Natural killer cell (primary cell): Measurements from ENCODE around the gene CCDC85A. TPM values are rescaled to one million over a fixed set of nuclear protein-coding genes. Genes with fewer than 3 reads are reported as not detected.

ENCODE experiments used
- ATAC-seq, 3 donors: fragments of 150-1000 bp in 2 of 3; fragments of 200-7000 bp in 1 of 3; cut with Tn5 transposase; 1 replicate in 1 of 3; 2 replicates in 2 of 3; pipeline ENCODE4 v1.10.0; 2021; ENCODE audit warnings: mild to moderate bottlenecking in 2 of 3, moderate library complexity in 2 of 3
- DNase-seq, 2 donors: peaks; one replicate each; pipeline versions ENCODE4 v3.0.0 to v3.0.0-alpha.2; 2013 to 2021; ENCODE audit warnings: mixed read lengths in 1 of 2
- H3K27ac ChIP-seq: one replicate; pipeline ENCODE4 v1.5.1; 2013; ENCODE audit warnings: mild to moderate bottlenecking, low read length
- H3K27me3 ChIP-seq: one replicate; pipeline ENCODE4 v1.6.1; 2013; ENCODE audit warnings: low read length; ENCODE audit not compliant: control insufficient read depth, insufficient read depth
- H3K36me3 ChIP-seq: one replicate; pipeline ENCODE4 v1.6.1; 2013; ENCODE audit warnings: low read length; ENCODE audit not compliant: control insufficient read depth, insufficient read depth
- H3K4me1 ChIP-seq: one replicate; pipeline ENCODE4 v1.6.1; 2013; ENCODE audit warnings: low read length; ENCODE audit not compliant: control insufficient read depth, insufficient read depth
- H3K4me3 ChIP-seq: one replicate; pipeline ENCODE4 v1.5.1; 2013; ENCODE audit warnings: low read length
- H3K9me3 ChIP-seq: one replicate; pipeline ENCODE4 v1.6.1; 2013; ENCODE audit warnings: low read length; ENCODE audit not compliant: control insufficient read depth, insufficient read depth
- H3K27ac Mint-ChIP-seq, 2 donors: one replicate each; pipeline ENCODE4 v1.8.0; 2022; ENCODE audit warnings: mild to moderate bottlenecking in 2 of 2, mixed read lengths in 2 of 2, moderate library complexity in 1 of 2
- H3K27me3 Mint-ChIP-seq, 2 donors: one replicate each; pipeline ENCODE4 v1.8.0; 2022; ENCODE audit warnings: low read depth in 2 of 2, mixed read lengths in 2 of 2
- H3K36me3 Mint-ChIP-seq: one replicate; pipeline ENCODE4 v1.8.0; 2022; ENCODE audit warnings: mixed read lengths
- H3K4me1 Mint-ChIP-seq, 2 donors: one replicate each; pipeline ENCODE4 v1.8.0; 2022; ENCODE audit warnings: mixed read lengths in 2 of 2
- H3K4me3 Mint-ChIP-seq: one replicate; pipeline ENCODE4 v1.8.0; 2022; ENCODE audit warnings: mild to moderate bottlenecking, moderate library complexity, mixed read lengths
- H3K9me3 Mint-ChIP-seq, 2 donors: one replicate each; pipeline ENCODE4 v1.8.0; 2022; ENCODE audit warnings: mixed read lengths in 2 of 2
- WGBS: methylation state at CpG from one replicate; pipeline ENCODE4 v1.1.7; 2013; ENCODE audit warnings: missing lambda C conversion rate; ENCODE audit not compliant: insufficient coverage; 5-methylcytosine and 5-hydroxymethylcytosine counted together
- intact Hi-C: fragments of 100-400 bp; cut with micrococcal nuclease; formaldehyde crosslinking; loops from one replicate; pipeline ENCODE4 v1.14.2; 2022
- total RNA-seq, 4 donors: library from RNA; stranded (reverse); fragments of 120-200 nt in 1 of 4; gene quantifications; one replicate each; pipeline versions ENCODE4 v1.2.3 to v1.2.4, GENCODE V29; 2013 to 2022
- TF ChIP-seq, protein P1 (sequence below): fragments of 200-600 bp; IDR thresholded peaks from one replicate; pipeline ENCODE4 v1.8.0; 2022; ENCODE audit warnings: antibody characterized with exemption

CCDC85A gene
- total RNA-seq, 3 donors from 2014 or later (not counting 1 experiment from before 2014, with no cell fraction given): not detected

DNA sequence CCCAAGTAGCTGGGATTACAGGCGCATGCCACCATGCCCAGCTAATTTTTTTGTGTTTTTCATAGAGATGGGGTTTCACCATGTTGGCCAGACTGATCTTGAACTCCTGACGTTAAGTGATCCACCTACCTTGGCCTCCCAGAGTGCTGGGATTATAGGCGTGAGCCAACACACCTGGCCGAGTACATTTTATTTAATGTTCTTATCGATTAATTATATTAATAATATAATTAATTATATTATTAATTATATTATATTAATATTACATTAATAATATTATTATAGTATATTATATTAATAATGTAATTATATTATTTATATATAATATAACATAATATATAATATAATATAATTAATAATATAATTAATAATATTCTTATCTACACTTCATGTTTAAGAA is 101.4 kb downstream of the CCDC85A start:
- TF ChIP-seq, protein P1, sequence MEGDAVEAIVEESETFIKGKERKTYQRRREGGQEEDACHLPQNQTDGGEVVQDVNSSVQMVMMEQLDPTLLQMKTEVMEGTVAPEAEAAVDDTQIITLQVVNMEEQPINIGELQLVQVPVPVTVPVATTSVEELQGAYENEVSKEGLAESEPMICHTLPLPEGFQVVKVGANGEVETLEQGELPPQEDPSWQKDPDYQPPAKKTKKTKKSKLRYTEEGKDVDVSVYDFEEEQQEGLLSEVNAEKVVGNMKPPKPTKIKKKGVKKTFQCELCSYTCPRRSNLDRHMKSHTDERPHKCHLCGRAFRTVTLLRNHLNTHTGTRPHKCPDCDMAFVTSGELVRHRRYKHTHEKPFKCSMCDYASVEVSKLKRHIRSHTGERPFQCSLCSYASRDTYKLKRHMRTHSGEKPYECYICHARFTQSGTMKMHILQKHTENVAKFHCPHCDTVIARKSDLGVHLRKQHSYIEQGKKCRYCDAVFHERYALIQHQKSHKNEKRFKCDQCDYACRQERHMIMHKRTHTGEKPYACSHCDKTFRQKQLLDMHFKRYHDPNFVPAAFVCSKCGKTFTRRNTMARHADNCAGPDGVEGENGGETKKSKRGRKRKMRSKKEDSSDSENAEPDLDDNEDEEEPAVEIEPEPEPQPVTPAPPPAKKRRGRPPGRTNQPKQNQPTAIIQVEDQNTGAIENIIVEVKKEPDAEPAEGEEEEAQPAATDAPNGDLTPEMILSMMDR: no peak
- H3K9me3 ChIP-seq: peaks cover 8% of the 10 kb centered on the region
- H3K9me3 Mint-ChIP-seq: peaks cover 11 to 12% of the 10 kb centered on the region in 2 donors
- WGBS: 90% methylated on average over 2 of the region's 5 CpGs
- H3K36me3 ChIP-seq: no peaks in the 10 kb centered on the region
- no peak overlapping the region for H3K27ac ChIP-seq
- ATAC-seq (no peak), DNase-seq (no peak)
- intact Hi-C loops: no loop called here
- no peaks in the 10 kb centered on the region for H3K27me3 ChIP-seq
- H3K4me3 Mint-ChIP-seq: no peak overlapping the region
- H3K4me1 ChIP-seq: no peaks in the 10 kb centered on the region
- no peak overlapping the region for H3K4me3 ChIP-seq
- H3K27me3 Mint-ChIP-seq: no peaks in the 10 kb centered on the region
- H3K4me1 Mint-ChIP-seq: no peaks in the 10 kb centered on the region
- H3K36me3 Mint-ChIP-seq: peaks cover 7% of the 10 kb centered on the region
- no peak overlapping the region for H3K27ac Mint-ChIP-seq

DNA sequence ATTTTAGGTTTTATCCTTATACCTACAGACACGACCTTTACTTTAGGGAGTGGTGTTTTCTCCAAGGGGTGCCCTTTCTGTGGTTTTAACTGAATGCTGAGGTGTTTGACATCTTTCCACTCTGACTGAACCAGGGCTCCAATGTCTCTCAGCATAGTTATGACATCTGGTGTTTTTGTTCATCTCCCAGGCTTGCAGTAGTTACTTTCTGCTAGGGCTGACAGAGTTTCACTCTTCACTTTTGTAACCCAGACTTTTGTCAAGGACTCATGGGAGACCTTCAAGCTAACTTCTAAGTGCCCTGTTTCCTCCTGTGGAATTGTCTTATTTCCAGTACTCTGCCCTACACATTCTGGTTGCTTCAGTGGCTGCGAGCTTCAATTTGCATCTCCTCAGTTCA is 103.1 kb downstream of the CCDC85A start:
- no peak for ATAC-seq
- no peak overlapping the region for H3K27ac Mint-ChIP-seq
- Histone ChIP-seq H3K27me3 (no peaks in the 10 kb centered on the region), H3K27ac (no peak overlapping the region), H3K9me3 (peaks cover 8% of the 10 kb centered on the region), H3K4me1 (no peaks in the 10 kb centered on the region), H3K4me3 (no peak overlapping the region), H3K36me3 (no peaks in the 10 kb centered on the region)
- H3K36me3 Mint-ChIP-seq: peaks cover 7% of the 10 kb centered on the region
- TF ChIP-seq, protein P1: no peak
- no peaks in the 10 kb centered on the region for H3K27me3 Mint-ChIP-seq
- H3K4me1 Mint-ChIP-seq: no peaks in the 10 kb centered on the region
- no peak overlapping the region for H3K4me3 Mint-ChIP-seq
- intact Hi-C loops: no loop called here
- DNase-seq: no peak
- peaks cover 12 to 18% of the 10 kb centered on the region in 2 donors for H3K9me3 Mint-ChIP-seq
- 90% methylated on average over 2 of the region's 2 CpGs for WGBS

DNA sequence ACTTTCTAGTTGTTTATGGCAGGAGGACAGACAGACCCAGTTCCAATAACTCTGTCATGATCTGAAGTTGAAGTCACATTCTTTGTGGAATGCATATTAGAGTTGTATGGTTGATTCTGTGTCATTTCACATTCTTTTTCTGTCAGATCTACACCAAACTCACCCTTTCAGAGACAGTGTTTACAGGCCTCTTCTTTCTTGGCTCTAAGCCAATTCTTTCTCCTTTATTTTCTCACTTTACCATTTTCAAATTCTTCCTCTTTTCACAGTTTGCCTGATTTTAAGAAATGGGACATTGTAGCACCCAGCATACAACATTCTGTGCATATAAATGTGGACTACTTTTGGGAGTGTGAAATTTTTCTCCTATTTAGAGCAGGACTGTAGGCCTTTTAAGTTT is 103.7 kb downstream of the CCDC85A start:
- H3K4me1 ChIP-seq: no peaks in the 10 kb centered on the region
- DNase-seq: no peak
- H3K36me3 ChIP-seq: no peaks in the 10 kb centered on the region
- peaks cover 8% of the 10 kb centered on the region for H3K9me3 ChIP-seq
- no peaks in the 10 kb centered on the region for H3K27me3 Mint-ChIP-seq
- peaks cover 12 to 18% of the 10 kb centered on the region in 2 donors for H3K9me3 Mint-ChIP-seq
- H3K4me1 Mint-ChIP-seq: no peaks in the 10 kb centered on the region
- TF ChIP-seq, protein P1: no peak
- intact Hi-C loops: no loop called here
- H3K27ac Mint-ChIP-seq: no peak overlapping the region
- peaks cover 7% of the 10 kb centered on the region for H3K36me3 Mint-ChIP-seq
- no peak overlapping the region for H3K4me3 Mint-ChIP-seq
- no peak overlapping the region for H3K27ac ChIP-seq
- no peak overlapping the region for H3K4me3 ChIP-seq
- no peaks in the 10 kb centered on the region for H3K27me3 ChIP-seq
- no peak for ATAC-seq

DNA sequence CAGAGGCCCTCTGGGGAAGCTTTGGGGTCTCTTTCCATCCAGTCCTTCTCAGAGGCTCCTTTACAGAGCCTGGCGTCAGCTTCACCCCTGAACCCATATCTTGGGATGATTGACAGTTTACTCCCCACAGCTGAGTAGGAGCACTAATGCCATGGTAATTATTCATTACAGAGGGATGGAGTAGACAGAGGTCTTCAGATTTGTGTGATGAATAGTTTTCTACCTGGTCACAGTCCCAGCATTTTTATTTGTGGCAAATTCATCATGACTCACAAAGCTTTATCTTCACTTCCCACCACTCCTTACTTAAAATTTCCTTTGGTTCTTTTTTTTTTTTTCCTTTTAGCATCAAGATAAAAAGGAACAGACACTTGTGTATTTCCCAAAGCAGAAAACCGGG is 104.2 kb downstream of the CCDC85A start:
- Histone ChIP-seq H3K27me3 (no peaks in the 10 kb centered on the region), H3K9me3 (peaks cover 8% of the 10 kb centered on the region), H3K27ac (no peak overlapping the region), H3K4me3 (no peak overlapping the region), H3K4me1 (no peaks in the 10 kb centered on the region), H3K36me3 (no peaks in the 10 kb centered on the region)
- DNase-seq (no peak), ATAC-seq (no peak)
- peaks cover 7% of the 10 kb centered on the region for H3K36me3 Mint-ChIP-seq
- 100% methylated on average over 1 of the region's 2 CpGs for WGBS
- H3K4me1 Mint-ChIP-seq: no peaks in the 10 kb centered on the region
- no peaks in the 10 kb centered on the region for H3K27me3 Mint-ChIP-seq
- H3K4me3 Mint-ChIP-seq: no peak overlapping the region
- intact Hi-C loops: no loop called here
- peaks cover 12 to 18% of the 10 kb centered on the region in 2 donors for H3K9me3 Mint-ChIP-seq
- no peak overlapping the region for H3K27ac Mint-ChIP-seq
- TF ChIP-seq, protein P1: no peak
